HTERT RPE-1 (cell line): ENCODE data around the gene TPSG1.
"Not testable (repeated sequence)": the region's sequence is repeated elsewhere in the genome, so short reads cannot be mapped to it uniquely, and the experiment has no call there.

Source experiments
- in situ Hi-C: fragments of 300-500 bp; cut with MboI; formaldehyde crosslinking; loops from 4 replicates; pipeline ENCODE4 v1.14.3; 2020; ENCODE audit warnings: low sequenced_read_pairs

Gene TPSG1

GRCh38 chr16:1257561-1258224 is 32.6 kb upstream of the TPSG1 start:
- in situ Hi-C loops, result no loop called here

GRCh38 chr16:1256874-1257322 is 31.8 kb upstream of the TPSG1 start:
- in situ Hi-C loops, result no loop called here

- in situ Hi-C loops, result not testable (repeated sequence)
Observed at GRCh38 chr16:1256296-1256873, 31.3 kb upstream of the TPSG1 start.

- in situ Hi-C loops, result not testable (repeated sequence)
Observed at GRCh38 chr16:1255276-1256122, 30.4 kb upstream of the TPSG1 start, which contains the start of gene TPSD1. TSS of gene TPSD1 (plus strand) at chr16:1256069. CDS start at chr16:1256281, 212 bp downstream.

DNA sequence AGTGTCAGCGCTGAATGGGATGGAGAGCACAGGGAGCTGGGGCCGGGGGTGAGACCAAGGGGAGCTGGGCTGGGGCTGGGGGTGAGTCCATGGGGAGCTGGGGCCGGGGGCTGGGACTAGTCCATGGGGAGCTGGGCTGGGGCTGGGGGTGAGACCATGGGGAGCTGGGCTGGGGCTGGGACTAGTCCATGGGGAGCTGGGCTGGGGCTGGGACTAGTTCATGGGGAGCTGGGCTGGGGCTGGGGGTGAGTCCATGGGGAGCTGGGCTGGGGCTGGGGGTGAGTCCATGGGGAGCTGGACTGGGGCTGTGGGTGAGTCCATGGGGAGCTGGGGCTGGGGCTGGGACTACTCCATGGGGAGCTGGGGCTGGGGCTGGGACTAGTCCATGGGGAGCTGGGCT is 29.8 kb upstream of the TPSG1 start:
- in situ Hi-C loops, result not testable (repeated sequence)

- in situ Hi-C loops, result not testable (repeated sequence)
Observed at GRCh38 chr16:1253701-1254364, 28.8 kb upstream of the TPSG1 start.

- in situ Hi-C loops, result not testable (repeated sequence)
Observed at GRCh38 chr16:1249031-1249755, 24.1 kb upstream of the TPSG1 start.

DNA sequence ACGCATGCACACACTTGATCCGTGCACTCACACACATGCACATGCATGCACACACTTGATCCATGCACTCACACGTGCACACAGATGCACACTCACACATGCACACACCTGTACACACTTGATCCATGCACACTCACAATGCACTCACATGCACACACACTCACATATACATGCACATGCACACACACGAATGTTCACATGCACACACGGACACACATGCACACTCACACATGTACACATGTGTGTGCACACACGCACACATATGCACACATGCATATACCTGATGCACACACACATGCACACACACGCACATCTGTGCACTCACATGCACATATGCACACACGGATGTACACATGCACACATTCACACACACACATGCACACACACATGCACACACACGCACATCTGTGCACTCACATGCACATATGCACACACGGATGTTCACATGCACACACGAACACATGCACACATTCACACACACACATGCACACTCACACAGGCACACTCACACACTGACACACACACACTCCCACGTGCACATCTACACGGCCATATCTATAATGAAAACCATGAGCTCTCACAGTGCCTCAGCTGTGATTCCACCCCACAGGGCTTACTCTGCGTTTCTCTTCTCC is 23.0 kb upstream of the TPSG1 start:
- in situ Hi-C loops, result not testable (repeated sequence)

GRCh38 chr16:1245452-1246020 is 20.5 kb upstream of the TPSG1 start:
- in situ Hi-C loops, result no loop called here

- in situ Hi-C loops, result no loop called here
Observed at GRCh38 chr16:1244881-1245280, 19.8 kb upstream of the TPSG1 start.

DNA sequence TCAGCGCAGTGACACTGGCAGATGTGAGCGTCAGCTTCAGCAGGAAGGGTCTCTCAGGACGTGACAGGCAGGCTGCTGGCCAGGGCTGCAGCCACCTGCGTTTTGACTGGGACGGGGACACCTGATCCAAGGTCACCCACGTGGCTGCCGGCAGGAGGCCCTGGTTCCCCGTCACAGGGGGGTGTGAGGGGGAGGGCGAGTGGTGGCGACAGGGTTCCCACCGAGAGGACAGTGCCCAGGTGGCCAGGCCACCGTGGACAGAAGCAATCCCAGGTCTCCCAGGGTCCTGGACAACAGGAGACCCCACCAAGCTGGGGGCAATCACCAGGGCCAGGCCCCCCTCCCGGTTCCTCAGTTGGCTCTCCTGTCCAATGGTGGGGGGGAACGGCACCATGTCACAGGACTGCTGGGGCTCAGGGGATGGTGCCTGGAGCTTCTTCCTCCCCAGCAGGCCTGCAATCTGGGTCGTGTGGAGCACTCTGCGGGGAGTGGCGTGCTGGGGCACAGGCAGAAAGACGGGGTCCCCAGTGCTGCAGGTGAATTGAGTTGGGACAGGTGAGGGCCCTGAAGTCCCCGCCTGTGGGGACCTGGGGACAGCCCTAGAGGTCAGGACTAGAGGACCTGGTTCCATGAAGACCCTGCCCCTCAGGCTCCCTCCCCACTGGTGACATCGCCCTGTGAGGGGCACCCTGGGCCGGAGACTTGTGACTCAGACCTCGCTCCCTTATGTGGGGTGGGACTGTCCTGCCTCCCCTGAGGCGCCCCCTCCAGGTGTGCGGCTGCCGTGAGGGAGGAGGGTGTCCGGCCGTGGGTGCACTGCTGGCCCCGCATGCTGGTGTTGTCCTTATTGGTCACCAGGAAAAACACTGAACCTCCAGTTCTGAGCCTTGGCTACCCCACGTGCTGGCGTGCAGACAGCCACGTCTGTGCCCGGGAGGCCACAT is 19.1 kb upstream of the TPSG1 start:
- in situ Hi-C loops, result not testable (repeated sequence)

DNA sequence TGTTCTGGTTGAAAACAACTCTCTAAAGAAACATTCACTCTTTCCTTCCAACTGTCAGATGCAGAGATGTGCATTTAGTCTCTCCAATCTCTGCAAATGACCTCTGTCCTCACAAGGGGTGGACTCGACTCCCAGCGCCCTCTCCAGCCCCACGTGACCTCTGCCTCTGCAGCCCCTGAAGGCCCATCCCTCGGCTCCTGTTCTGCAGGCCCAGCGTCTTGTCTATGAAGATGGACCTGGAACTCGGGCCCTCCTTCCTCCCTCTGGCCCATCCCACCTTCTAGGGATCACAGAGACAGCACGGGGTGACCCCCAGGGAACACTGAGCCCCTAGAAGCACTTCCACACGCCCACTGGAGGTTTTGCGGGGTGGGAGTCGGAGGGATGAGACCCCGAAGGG is 18.3 kb upstream of the TPSG1 start:
- in situ Hi-C loops, result not testable (repeated sequence)

DNA sequence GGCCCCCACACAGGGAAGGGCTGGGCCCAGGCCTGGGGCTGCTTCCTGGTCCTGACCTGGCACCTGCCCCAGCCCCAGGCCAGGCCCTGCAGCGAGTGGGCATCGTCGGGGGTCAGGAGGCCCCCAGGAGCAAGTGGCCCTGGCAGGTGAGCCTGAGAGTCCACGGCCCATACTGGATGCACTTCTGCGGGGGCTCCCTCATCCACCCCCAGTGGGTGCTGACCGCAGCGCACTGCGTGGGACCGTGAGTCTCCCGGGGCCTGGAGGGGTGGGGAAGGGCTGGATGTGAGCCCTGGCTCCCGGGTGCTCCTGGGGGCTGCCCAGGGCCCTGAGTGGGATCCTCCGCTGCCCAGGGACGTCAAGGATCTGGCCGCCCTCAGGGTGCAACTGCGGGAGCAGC is 16.0 kb upstream of the TPSG1 start:
- in situ Hi-C loops, result not testable (repeated sequence)

GRCh38 chr16:1240436-1240835 is 15.4 kb upstream of the TPSG1 start, which contains the start of gene TPSAB1:
TSS of gene TPSAB1 (plus strand) at chr16:1240705. CDS start at chr16:1240939, 234 bp downstream.
- in situ Hi-C loops, result not testable (repeated sequence)

DNA sequence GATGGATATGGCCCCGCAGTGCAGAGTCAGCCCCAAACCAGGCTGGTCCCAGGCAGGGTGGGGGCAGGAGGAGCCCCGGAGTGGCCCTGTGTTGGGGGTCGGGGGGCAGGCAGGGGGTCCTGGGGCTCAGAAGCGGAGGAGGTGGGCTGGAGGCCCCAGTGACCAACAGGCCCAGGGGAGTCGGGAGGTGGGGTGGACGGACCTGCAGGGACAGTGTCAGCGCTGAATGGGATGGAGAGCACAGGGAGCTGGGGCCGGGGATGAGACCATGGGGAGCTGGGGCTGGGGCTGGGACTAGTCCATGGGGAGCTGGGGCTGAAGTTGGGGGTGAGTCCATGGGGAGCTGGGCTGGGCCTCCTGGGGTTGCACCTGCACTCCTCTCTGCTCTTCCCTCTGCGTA is 14.5 kb upstream of the TPSG1 start:
- in situ Hi-C loops, result not testable (repeated sequence)

- in situ Hi-C loops, result not testable (repeated sequence)
Observed at GRCh38 chr16:1238909-1239308, 13.8 kb upstream of the TPSG1 start.

- in situ Hi-C loops, result no loop called here
Observed at GRCh38 chr16:1237990-1238389, 12.9 kb upstream of the TPSG1 start.

GRCh38 chr16:1236659-1237058 is 11.6 kb upstream of the TPSG1 start:
- in situ Hi-C loops, result not testable (repeated sequence)
